ENCODE data around the gene TMEM82.

The TMEM82 gene

DNA sequence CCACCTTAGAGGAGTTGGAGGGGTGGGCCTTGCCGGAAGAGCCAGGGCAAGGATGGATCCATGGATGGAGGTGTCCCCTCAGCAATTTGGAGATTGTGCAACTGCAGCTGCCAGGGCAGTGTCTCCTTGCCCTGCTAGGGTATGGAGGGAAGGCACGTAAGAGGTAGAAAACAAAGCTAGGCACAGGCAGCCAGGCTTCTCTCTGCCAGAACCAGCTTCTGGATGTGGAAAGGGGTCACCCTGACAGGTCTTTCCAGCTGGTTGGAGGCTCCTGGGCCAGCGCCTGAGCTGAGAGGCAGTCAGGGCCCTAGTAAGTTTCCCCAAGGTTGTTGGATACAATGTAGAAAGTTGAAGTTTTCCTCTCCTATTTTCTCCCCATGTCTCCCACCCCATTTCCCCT, 21.4 kb upstream of the TMEM82 start:
- DNase-seq (ENCODE audit: low read depth) = no peak

DNA sequence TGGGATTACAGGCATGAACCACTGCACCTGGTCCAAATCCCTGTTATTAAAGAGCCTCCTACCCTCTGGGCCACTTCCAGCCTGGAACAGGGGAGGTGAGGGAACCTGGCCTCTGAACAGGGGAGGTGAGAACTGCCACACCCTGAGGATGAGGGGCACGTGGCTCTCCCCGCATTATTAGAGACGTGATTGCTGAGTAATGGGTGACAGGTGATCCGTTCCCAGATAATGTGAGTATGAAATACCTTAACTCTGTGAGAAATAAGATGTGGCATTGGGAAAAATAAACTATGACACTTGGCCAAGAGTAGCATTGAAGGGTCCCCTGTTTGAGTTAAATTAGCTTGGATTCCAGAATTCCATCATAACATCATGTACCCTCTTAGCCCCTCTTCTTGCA, 19.9 kb upstream of the TMEM82 start:
- no peak for DNase-seq (ENCODE audit: low read depth)

DNA sequence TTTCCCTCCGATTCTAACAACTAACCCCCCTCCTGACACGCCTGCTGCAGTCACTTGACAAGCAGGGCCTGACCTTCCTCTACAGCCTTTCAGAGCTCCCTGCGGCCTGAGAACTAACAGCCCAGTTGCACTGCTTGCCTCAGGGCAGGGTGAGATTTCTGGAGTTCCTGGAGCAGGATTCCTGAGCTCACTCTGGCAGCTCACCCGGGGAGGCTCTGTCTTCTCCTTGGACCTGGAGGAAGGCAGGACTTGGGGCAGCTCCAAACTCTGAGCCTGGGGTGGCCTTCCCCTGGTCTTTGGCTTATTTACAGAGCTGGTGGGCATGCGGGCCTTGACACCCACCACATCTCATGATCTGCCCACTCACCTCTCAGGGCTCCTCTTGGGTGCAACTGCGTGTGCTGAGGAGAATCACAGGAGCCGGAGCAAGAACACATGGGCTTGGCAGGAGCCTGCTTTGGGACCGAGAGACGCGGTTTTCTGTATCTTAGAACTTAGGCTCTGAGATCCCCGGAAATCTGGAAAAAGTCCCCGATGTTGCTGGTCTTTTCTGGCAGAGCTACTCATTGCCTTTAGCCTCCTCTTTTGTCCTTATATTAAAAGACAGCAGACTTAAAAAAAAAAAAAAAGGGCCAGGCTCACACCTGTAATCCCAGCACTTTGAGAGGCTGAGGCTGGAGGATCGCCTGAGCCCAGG, 19.3 kb upstream of the TMEM82 start:
- no peak for DNase-seq (ENCODE audit: low read depth)

DNA sequence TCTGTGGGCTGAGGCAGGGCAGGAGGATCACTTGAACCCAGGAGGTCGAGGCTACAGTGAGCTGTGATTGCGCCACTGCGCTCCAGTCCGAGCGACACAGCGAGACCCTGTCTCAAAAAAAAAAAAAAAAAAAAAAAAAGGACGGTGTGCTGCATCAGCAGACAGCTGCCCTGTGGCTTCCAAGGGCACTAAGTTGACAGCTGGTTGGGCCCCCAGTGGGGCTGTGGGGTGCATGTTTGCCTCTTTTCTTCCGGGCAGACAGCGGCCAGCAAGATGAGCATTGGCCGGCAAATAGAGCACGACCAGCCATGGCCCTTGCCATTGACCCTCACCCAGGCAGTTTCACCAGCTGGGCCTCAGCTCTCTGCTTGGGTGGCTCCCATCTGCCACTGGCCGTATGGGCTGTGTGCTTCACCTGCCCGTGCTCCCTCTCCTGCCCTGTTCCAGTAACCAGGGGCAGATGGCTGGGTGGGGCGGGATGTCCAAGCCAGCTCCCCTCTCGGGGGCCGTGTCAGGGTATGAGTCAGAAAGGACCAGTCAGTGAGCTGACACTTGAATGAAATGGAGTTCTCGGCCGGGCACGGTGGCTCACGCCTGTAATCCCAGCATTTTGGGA, 18.6 kb upstream of the TMEM82 start:
- DNase-seq (ENCODE audit: low read depth) = no peak

DNA sequence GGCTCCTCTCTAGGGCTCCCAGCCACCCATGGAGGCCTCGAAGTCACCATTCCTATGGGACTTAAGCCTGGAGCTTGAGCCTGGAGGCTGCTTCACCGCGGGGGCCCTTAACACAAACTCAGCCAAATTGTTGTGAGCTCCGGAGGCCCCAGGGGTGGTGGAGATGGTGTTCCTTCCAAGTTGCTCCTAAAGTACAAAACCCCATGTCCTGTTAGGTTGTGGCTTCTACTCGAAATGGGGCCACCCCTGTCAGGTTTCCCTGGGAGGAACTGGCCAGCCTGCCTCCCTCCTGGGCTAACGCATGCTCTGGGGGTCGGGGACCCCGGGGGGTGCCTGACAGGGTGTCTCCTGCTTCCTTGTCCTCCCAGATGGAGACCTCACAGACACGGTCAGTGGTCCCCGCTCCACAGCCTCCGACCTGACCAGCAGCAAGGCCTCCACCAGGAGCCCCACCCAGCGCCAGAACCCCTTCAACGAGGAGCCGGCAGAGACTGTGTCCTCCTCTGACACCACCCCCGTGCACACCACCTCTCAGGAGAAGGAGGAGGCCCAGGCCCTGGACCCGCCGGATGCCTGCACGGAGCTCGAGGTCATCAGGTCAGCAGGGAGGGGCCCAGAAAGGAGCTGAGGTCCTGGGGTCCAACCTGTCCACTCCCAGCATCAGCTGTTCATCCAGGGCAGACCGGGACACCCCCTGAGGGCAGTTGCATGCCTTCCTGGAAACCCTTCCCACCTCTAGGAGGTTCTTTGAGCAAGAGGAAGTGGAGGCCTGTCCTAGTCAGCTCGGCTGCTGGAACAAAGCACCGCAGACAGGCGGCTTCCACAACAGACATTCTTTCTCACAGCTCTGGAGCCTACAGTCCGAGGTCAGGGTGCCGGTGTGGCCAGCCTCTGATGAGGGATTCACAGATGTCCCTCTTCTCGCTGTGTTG, 17.1 kb upstream of the TMEM82 start:
- DNase-seq (ENCODE audit: low read depth) = no peak

DNA sequence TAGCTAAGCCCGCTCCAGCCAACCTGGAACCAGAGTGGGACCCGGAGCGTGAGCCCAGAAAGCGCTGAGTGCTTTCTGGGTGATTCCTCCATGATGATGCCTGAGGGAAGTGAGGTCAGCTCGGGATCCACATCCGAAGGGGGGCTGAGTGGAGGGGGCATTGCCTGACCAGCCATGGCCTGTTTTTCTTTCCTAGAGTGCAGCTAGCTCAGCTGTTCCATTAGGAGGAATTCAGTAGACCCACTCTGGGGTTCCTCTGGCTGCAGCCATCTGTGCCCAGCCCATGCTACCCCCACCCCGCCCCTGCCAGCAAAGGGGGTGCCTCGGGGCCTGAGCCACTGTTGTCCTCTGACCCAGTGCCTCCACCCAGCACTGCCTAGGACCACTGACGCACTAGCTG, 15.8 kb upstream of the TMEM82 start:
- no peak for DNase-seq (ENCODE audit: low read depth)

DNA sequence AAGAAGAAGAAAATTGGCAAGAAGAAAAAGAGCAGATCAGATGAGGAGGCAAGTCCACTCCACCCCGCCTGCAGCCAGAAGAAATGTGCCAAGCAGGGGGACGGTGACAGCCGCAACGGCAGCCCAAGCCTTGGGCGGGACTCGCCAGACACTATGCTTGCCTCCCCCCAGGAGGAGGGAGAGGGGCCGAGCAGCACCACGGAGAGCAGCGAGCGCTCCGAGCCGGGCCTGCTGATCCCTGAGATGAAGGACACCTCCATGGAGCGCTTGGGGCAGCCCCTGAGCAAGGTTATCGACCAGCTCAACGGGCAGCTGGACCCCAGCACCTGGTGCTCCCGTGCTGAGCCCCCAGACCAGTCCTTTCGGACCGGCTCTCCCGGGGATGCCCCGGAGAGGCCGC, 15.3 kb upstream of the TMEM82 start:
- no peak for DNase-seq (ENCODE audit: low read depth)

GRCh38 chr1:15727424-15727823, 14.9 kb upstream of the TMEM82 start:
- DNase-seq (ENCODE audit: low read depth) = no peak

- no peak for DNase-seq (ENCODE audit: low read depth)
These were observed 14.3 kb upstream of the TMEM82 start for GRCh38 chr1:15727866-15728534.

- DNase-seq (ENCODE audit: low read depth) = no peak
These were observed 13.2 kb upstream of the TMEM82 start for GRCh38 chr1:15728937-15729657.

- DNase-seq (ENCODE audit: low read depth) = no peak
These were observed 11.9 kb upstream of the TMEM82 start for GRCh38 chr1:15730423-15730822.

DNA sequence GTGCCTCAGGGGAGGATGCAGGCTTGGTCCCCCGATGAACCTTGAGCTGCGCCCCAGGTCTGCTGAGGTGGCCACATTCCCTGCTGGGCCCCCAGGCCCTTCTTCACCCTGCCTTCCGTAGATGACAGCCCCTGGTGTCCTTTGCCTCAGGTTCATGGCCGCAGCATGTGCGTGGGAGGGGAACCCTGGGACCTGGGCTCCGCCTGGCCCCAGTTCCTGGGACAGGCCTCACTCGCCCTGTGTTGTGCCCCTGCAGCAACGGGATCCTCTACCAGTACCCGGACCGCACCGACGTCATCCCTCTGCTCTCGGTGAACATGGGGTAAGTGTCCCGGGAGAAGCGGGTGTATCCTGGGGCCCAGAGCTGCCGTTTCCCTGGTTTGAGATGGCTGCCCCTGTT, 11.4 kb upstream of the TMEM82 start:
- no peak for DNase-seq (ENCODE audit: low read depth)

DNA sequence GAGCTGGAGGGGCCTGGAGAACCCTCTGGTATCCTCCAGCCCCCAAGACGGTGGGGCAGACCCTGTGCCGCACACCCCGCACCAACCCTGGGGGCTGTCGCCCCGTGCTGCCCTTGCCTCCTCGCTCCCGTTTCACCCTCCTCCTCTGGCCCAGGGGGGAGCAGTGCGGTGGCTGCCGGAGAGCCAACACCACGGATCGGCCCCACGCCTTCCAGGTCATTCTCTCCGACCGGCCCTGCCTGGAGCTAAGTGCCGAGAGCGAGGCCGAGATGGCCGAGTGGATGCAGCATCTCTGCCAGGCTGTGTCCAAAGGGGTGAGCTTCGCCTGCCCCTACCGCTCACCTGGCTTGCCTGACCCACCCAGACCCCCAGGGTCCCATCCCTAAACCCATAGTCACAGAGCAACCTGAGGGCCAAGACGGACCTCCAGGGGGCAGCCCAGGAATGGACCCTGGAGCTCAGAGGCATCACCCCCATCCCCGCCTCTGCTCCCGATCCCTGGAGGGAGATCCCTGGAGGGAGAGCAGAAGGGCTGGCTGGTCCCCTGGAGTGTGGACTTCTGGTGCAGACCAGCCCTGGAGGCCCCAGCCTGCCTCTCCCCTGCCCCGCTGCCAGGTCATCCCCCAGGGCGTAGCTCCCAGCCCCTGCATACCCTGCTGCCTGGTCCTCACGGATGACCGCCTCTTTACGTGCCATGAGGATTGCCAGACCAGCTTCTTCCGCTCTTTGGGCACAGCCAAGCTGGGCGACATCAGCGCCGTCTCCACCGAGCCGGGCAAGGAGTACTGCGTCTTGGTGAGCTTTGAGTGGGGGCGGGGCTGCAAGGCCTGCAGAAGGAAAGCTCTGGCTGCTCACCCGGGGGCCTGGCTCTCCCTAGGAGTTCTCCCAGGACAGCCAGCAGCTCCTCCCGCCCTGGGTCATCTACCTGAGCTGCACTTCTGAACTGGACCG, 10.3 kb upstream of the TMEM82 start:
- DNase-seq (ENCODE audit: low read depth) = no peak

DNA sequence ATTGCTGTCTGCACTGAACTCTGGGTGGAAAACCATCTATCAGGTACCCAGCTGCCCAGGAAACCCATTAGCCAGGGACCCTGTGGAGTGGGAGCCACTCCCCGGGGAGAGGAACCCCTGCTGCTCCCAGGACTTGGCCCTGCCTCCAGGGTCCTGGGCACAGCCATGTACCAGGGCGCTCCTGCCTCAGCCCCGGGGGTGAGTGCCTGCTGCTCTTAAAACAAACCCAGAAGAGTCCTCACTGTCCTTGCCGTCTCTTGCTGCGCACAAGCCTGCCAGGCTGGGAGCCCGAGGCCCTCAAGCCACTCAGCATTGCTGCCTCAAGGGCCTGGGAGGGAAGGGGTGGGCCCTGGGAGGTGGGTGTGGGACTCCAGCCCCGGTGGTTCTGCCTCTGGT, 9.6 kb upstream of the TMEM82 start:
- DNase-seq (ENCODE audit: low read depth) = no peak

DNA sequence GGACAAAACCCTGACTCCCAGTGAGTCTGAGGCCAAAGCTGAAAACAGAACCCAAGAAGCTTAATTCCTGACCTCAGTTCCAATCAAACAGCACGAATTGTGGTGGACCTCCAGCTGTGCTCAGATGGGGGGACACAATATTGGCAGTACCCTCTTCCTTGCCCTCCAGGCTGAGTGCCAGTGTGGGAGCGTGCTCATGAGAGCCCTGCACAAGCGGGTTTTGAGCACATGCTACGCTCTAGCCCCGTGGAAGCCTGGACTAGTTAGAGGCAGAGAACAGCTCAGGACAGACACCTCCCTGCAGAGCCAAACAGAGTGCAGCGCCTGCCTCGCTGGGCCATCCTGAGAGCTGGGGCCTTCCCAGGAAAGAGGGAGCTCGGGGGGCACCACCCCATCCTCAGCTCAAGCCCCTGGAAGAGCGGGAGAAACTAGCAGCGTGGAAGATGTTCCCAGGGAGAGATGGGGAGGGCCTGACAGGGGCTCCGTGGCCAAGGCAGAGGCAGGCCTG, 9.0 kb upstream of the TMEM82 start:
- DNase-seq (ENCODE audit: low read depth) = no peak

DNA sequence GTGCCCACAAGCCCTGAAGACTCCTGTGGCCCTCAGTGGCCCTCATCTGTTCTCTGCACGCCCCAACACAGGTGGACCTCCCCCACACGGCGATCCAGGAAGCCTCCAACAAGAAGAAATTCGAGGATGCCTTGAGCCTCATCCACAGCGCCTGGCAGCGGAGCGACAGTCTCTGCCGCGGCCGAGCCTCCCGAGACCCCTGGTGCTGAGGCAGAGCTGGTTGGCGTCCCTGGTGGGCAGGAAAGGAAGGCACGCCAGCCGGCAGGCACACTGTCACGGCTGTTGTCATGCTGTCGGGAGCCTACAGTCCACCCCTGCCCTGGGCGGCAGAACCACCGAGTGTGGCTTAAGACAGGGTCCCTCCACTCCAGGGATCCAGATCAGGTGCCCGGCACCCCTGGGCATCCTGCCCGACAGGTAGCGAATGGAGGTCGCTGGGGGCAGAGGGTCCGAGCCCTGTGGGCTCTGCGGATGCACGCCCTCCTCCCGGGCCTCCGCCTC, 8.5 kb upstream of the TMEM82 start:
- no peak for DNase-seq (ENCODE audit: low read depth)

GRCh38 chr1:15734296-15734695, 8.0 kb upstream of the TMEM82 start:
- DNase-seq (ENCODE audit: low read depth) = no peak

- DNase-seq (ENCODE audit: low read depth) = no peak
These were observed 7.4 kb upstream of the TMEM82 start for GRCh38 chr1:15734901-15735300.

DNA sequence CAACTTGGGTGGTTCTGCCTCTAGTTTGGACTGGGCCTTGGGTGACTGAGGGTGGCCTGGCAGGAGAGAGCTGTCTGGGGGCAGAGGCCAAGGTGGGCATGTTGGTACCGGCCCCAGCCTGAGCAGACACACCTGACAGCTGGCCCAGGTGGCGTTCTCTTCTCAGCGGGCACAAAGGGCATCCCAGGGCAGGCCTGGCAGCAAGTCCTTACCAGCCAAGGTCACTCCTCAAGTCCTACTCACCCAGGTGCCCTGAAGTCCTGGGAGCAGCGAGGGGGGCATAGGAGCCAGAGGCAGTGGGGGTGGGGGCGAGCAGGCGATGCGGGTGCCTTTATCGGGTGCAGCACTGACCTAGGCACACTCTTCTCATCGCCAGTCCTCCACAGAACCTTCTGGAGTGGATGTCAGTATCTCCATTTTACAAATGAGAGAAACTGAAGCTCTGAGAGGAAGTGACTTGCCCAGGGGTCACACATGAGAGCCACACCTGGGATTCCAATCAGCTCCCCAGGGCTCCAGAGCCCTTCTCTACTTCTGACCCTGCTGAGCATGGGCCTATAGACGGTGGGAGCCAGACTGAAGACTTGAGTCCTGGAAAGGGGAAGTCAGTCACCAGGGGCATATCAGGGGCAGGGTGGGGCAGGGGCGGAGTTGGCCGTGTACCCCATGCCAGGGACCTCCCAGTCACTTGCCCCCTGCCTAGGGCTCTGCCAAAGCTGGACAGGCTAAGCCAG, 6.8 kb upstream of the TMEM82 start:
- DNase-seq (ENCODE audit: low read depth) = no peak
